GM19397 (cell line): ENCODE measurements around the gene GRK2.
"Not testable (repeated sequence)": the region's sequence is repeated elsewhere in the genome, so short reads cannot be mapped to it uniquely, and the experiment has no call there.

Source experiments
- ATAC-seq: cut with Tn5 transposase; IDR thresholded peaks from one replicate; pipeline ENCODE4 v1.9.1; 2021; ENCODE audit warnings: mild to moderate bottlenecking, moderate library complexity; ENCODE audit not compliant: unreplicated experiment

Gene GRK2

DNA sequence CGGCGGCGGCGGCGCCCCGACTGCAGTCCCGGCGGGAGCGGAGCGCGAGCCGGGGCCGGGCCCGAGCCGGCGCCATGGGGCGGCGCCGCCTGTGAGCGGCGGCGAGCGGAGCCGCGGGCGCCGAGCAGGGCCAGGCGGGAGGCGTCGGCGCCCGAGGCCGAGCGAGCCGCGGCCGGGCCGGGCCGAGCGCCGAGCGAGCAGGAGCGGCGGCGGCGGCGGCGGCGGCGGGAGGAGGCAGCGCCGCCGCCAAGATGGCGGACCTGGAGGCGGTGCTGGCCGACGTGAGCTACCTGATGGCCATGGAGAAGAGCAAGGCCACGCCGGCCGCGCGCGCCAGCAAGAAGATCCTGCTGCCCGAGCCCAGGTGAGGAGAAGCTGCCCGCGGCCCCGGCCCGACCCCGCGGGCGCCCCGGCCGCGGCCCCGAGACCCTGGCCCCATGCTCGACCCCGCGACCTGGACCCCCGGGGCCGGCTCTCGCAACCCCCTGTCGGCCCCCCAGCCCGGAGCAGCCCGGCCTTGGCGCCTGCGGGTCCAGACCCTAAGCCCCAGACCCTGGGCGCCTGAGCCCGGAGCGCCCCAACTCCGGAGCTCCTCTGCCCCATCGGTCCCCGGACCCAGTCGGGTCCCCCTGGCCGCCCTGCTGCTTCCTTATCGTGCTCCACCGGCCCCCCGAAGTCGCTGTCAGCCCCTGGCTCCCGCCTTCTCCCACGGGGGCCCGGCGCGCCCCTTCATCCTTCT lies at the start of gene GRK2:
Gene GRK2 (plus strand): TSS at position 25 of the 739 bp plus-strand sequence. CDS start 227 bp downstream, at position 252.
- ATAC-seq: no peak

DNA sequence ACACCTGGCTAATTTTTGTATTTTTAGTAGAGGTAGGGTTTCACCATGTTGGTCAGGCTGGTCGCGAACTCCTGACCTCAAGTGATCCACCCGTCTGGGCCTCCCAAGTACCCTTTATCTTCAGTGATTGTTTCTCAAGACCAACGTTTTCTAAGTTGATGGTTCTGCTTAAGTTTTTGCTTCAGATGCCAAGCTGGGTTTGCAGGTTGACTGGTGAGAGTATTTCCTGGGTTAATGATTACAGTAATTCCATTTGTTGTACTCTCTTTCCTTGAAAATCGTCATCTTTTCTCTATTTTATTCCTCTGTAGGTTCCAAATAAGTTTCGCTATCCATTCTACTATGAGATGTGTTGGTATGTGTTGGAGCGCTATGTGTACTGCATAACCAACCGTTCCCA lies 38.5 kb upstream of the GRK2 start:
- no peak for ATAC-seq

GRCh38 chr11:67230406-67230805 lies 35.9 kb upstream of the GRK2 start:
- ATAC-seq: no peak

- no peak for ATAC-seq
These were observed 35.4 kb upstream of the GRK2 start for GRCh38 chr11:67230886-67231285.

GRCh38 chr11:67233584-67234190 lies 32.6 kb upstream of the GRK2 start:
- ATAC-seq: no peak

DNA sequence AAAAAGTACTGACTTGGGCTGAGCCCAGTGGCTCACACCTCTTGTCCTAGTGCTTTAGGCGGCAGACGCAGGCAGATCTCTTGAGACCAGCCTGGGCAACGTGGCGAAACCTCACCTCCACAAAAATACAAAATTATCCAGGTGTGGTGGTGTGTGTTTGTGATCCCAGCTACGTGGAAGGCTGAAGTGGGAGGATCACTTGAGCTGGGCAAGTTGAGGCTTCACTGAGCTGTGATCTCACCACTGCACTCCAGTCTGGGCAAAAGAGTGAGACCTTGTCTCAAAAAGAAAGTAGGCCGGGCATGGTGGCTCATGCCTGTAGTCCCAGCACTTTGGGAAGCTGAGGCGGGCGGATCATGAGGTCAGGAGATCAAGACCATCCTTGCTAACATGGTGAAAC lies 31.7 kb upstream of the GRK2 start:
- ATAC-seq: not testable (repeated sequence)

DNA sequence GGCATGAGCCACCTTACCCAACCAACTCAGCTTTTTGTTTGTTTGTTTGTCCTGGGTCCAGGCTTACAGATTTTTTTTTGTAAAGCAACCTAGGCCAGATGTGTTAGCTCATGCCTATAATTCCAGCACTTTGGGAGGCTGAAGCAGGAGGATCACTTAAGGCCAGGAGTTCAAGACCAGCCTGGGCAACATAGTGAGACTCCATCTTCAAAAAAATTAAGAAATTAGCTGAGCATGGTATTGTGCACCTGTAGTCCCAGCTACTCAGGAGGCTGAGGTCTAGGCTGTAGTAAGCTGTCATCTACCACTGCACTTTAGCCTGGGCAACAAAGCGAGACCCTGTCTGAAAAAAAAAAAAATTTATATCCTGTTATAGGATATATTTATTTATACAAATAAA lies 28.7 kb upstream of the GRK2 start:
- no peak for ATAC-seq

- no peak for ATAC-seq
These were observed 27.1 kb upstream of the GRK2 start for GRCh38 chr11:67238894-67239782.

- peak; percentile 80 for ATAC-seq
These were observed 26.3 kb upstream of the GRK2 start for GRCh38 chr11:67239783-67240575.

DNA sequence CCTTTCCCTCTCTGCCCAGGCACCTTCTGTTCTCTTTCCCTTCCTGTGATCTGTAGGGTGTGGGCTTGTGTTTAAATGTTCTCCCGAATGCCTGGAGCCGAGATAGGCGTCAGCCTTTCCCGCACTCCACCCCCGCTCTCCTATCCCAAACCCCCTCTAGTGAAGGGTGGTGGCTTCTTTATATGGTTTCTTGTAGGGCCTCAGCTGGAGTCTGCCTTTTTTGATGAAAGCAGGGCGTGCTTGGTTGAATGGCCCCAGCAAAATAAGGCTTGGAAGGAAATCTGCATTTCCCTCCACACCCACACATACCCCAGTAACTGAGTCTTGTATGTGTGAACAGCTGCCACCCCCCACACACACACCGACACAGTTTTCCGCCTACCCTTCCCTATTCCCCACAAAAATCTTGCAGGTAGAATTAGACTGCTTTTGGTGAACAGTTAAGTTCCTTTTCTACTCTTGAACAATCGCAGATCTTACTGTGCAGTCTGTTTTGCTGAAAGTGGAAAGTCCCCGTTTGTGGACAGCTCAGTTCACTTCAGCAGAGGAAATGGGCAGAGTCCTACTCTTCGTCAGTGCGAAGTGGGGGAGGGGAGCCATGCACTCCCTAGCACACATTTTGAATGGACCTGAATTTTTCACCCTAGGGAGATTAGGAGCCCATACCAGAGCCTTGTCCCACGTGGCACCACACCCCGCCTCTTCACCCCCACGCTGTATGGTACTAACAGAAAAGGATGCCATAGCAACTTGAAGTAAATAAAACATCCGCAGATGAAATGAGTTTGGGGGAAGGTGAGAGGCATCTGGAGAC lies 25.5 kb upstream of the GRK2 start:
- ATAC-seq: peak; percentile 38

DNA sequence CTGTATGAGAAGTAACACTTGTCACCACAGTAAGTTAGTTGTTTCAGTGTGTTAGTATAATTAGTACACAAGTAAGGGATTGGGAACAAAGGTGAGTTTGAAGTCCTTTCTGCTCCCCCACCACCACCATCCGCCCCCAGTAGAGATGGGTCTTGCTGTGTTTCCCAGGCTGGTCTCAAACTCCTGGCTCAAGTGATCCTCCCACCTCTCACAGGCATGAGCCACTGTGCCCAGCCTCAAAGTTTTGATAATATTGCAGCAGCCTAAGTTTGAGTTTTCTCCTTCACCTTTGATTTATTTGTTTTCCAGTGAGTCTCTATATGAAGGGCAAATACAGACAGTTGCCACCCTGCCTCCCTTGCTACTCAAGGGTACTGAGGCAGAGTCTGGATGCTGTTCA lies 23.7 kb upstream of the GRK2 start:
- ATAC-seq: no peak

GRCh38 chr11:67243051-67243450 lies 23.2 kb upstream of the GRK2 start:
- ATAC-seq: no peak

DNA sequence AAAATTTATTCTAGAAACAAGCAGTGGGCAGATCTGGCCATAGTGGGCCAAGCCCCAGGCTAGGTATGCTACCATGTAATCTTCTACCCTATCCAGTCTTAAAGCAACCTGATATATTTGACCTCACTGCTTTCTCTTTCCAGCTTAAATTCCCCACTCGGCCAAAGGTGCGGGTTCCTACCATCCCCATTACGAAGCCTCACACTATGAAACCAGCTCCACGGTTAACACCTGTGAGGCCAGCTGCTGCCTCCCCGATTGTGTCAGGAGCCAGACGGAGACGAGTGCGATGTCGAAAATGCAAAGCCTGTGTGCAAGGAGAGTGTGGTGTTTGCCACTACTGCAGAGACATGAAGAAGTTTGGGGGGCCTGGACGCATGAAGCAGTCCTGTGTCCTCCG lies 21.2 kb upstream of the GRK2 start:
- no peak for ATAC-seq

GRCh38 chr11:67247946-67248550 lies 18.2 kb upstream of the GRK2 start:
- ATAC-seq: no peak

DNA sequence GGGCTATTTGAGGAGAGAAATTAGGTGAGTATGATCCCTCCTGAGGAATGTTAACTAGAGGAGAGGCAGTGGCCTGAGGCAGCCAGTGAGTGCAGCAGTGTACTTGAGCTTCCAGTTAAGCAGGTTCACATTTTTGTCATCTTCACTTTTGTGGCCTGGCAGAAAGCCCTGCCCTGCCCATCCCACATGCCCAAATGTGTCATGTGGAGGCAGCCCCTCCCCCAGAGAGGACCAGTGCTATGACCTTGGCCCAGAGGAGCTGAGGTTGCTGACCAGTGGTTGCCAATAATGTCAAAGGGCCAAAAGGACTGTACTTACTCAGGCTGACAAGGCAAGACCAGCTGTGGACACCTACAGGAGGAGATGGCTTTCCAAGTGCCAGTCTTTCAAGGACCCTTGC lies 17.6 kb upstream of the GRK2 start:
- no peak for ATAC-seq

DNA sequence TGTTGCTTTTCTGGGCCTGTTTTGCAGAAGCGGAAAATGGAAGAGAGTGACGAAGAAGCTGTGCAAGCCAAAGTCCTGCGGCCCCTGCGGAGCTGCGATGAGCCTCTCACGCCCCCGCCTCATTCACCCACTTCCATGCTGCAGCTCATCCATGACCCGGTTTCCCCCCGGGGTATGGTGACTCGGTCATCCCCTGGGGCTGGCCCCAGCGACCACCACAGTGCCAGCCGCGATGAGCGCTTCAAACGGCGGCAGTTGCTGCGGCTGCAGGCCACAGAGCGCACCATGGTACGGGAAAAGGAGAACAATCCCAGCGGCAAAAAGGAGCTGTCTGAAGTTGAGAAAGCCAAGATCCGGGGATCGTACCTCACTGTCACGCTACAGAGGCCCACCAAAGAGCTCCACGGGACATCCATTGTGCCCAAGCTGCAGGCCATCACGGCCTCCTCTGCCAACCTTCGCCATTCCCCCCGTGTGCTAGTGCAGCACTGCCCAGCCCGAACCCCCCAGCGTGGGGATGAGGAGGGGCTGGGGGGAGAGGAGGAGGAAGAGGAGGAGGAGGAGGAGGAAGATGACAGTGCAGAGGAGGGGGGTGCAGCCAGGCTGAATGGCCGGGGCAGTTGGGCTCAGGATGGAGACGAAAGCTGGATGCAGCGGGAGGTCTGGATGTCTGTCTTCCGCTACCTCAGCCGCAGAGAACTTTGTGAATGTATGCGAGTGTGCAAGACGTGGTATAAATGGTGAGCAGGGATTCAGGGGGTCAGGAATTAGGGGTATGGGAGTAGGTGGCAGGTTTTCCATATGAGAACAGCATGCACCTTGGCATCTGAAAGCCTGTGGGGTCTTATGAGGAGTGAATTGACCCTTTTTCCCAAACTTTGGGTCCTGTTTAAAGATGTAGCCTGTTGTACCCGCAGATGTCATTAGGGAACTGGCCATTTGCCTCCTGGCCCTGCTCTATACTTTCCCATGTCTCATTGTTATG lies 15.9 kb upstream of the GRK2 start:
- no peak for ATAC-seq

DNA sequence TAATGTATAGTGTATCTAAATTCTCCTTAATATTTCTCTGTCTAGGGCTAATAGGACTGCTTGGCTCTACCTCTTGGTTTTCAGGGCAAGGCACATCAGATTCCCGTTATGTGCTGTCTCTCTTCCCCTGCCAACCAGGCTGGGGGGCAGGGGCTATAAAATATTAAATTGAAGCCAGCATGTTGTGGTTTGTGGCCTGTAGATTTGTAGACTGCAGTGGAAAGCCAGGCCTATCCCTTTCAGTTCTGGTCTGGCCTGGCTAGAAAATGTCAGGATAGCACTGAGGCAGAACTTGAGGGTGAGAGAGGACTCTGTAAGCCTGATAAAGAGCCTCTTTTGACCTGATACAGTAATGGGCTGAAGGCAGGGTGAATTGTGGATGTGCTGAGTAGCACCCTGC lies 14.4 kb upstream of the GRK2 start:
- no peak for ATAC-seq

GRCh38 chr11:67252831-67253239 lies 13.4 kb upstream of the GRK2 start:
- ATAC-seq: no peak
